Bronchial epithelial cell (primary cell): Measurements from ENCODE around the gene NT5C1A. TPM values are rescaled to one million over a fixed set of nuclear protein-coding genes. Genes with fewer than 3 reads are reported as not detected.

Experiments
- DNase-seq: peaks from one replicate; pipeline ENCODE4 v3.0.0-alpha.2; 2010; ENCODE audit warnings: low read depth
- FAIRE-seq: peaks from 2 replicates; lab custom pipeline; 2011; peaks lifted over from hg19 to GRCh38; lab: Jason Lieb, UNC
- H3K27me3 ChIP-seq: 2 replicates; pipeline ENCODE4 v1.5.1; 2011; ENCODE audit warnings: low read length; ENCODE audit not compliant: control insufficient read depth, insufficient read depth
- H3K36me3 ChIP-seq: 2 replicates; pipeline ENCODE4 v1.5.1; 2011; ENCODE audit warnings: low read length; ENCODE audit not compliant: control insufficient read depth, insufficient read depth
- H3K4me3 ChIP-seq: 2 replicates; pipeline ENCODE4 v1.5.1; 2011; ENCODE audit warnings: mild to moderate bottlenecking, low read depth, low read length, control low read depth
- total RNA-seq: library from RNA; depleted of rRNA; stranded (reverse); fragments of >200 nt; gene quantifications from 2 replicates; pipeline ENCODE4 v1.2.1, GENCODE V29; 2014
- TF ChIP-seq, protein P1 (sequence below): IDR thresholded peaks from 2 replicates; pipeline ENCODE4 v1.5.1; 2011; ENCODE audit warnings: mild to moderate bottlenecking, moderate library complexity, low read length, control low read depth, inconsistent platforms; ENCODE audit not compliant: insufficient read depth, severe bottlenecking

Gene NT5C1A
- total RNA-seq: not detected in 2 replicates

DNA sequence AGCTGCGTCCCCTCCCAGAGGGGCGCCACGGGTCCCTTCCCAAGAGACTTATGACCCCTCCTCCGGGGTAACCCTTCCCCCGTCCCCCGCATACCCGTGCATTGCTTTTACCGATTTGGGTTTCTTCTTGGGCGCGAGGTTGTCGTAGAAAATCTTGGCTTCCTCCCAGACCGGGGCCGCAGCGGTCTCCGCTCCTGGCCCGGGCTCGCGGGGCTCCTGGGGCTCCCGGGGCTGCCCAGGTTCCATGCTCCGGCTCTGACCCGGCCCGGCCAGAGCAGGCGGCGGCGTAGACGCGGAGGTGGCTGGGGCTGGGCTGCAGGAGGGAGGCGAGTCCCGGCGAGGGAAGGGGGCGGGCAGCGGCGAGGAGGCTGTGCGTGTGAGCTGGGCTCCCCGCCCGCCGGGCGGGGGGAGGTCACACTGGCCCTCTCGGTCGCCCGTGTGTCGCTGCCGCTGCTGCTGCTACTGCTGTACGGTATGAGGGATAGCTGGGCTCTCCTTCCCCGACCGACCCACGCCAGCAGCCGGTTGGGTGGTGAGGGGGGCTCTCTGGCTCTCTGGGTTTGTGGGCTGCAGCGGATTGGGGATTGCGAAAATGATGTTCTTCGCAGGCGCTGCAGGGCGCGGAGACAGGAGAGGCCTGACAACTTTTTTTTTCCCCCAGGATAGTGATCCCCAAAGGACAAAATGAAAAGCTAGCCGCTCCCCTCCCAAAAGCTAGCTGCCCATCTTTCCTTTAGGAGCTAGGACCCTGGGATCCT lies at the start of gene NT5C1A:
TSS of gene NT5C1A (minus strand) at position 315 of the 758 bp plus-strand sequence. CDS start at position 246, 69 bp downstream.
- Histone ChIP-seq H3K27me3 (peaks cover 14% of the 10 kb centered on the region), H3K4me3 (peak within 1 kb of the TSS; percentile 21), H3K36me3 (no peaks in the 10 kb centered on the region)
- TF ChIP-seq, protein P1, sequence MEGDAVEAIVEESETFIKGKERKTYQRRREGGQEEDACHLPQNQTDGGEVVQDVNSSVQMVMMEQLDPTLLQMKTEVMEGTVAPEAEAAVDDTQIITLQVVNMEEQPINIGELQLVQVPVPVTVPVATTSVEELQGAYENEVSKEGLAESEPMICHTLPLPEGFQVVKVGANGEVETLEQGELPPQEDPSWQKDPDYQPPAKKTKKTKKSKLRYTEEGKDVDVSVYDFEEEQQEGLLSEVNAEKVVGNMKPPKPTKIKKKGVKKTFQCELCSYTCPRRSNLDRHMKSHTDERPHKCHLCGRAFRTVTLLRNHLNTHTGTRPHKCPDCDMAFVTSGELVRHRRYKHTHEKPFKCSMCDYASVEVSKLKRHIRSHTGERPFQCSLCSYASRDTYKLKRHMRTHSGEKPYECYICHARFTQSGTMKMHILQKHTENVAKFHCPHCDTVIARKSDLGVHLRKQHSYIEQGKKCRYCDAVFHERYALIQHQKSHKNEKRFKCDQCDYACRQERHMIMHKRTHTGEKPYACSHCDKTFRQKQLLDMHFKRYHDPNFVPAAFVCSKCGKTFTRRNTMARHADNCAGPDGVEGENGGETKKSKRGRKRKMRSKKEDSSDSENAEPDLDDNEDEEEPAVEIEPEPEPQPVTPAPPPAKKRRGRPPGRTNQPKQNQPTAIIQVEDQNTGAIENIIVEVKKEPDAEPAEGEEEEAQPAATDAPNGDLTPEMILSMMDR: no peak
- no peak for DNase-seq
- FAIRE-seq: no peak

DNA sequence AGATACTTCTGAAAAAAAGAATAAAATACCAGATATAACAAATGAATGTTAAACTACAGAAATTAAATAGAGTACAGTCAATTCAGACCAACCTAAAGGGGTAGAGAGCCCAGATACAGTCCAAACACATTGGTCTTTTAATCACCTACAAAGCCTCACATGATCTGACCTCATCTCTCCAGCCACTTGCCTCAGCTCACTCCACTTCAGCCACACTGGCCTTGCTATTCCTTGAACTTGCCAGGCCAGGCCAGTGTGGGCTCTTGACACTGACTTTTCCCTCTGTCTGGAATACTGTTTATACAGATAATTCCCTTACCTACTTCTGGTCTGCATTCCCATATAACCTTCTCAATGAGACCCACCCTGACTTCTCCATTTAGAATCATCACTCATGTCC lies 49.8 kb upstream of the NT5C1A start:
- Histone ChIP-seq H3K27me3 (peaks cover 5% of the 10 kb centered on the region), H3K36me3 (no peaks in the 10 kb centered on the region), H3K4me3 (no peak overlapping the region)
- TF ChIP-seq, protein P1: no peak
- DNase-seq: no peak
- no peak for FAIRE-seq

GRCh38 chr1:39720094-39720999 lies 48.4 kb upstream of the NT5C1A start:
- peaks cover 5% of the 10 kb centered on the region for H3K27me3 ChIP-seq
- DNase-seq: peak; percentile 68
- H3K36me3 ChIP-seq: no peaks in the 10 kb centered on the region
- no peak overlapping the region for H3K4me3 ChIP-seq
- no peak for FAIRE-seq
- TF ChIP-seq, protein P1: peak; percentile 23

GRCh38 chr1:39717809-39718208 lies 45.9 kb upstream of the NT5C1A start:
- no peak for DNase-seq
- H3K27me3 ChIP-seq: peaks cover 5% of the 10 kb centered on the region

DNA sequence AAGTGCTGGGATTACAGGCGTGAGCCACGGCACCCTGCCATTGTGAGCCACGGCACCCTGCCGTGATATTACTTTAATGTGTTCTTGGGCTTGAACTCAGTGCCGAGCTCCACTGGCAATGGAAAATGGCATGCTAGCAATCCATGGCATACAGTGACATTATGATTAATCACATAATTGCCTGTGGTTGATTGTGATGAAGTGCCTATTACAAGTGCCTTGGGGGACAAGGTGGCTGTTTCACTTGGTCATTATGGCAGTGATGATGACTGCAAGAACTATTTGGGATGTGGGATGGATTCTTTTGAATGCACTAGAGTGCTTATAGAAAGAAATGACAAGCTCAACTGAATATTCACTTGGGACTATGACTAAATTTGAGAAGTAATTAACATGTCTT lies 41.6 kb upstream of the NT5C1A start:
- no peaks in the 10 kb centered on the region for H3K36me3 ChIP-seq
- H3K4me3 ChIP-seq: no peak overlapping the region
- FAIRE-seq: no peak
- TF ChIP-seq, protein P1: no peak
- no peak for DNase-seq
- H3K27me3 ChIP-seq: peaks cover 5% of the 10 kb centered on the region

More at GRCh38 chr1:39717809-39718208, 45.9 kb upstream of the NT5C1A start:
- FAIRE-seq: no peak
- H3K4me3 ChIP-seq: no peak overlapping the region
- no peaks in the 10 kb centered on the region for H3K36me3 ChIP-seq
- TF ChIP-seq, protein P1: no peak
